Activated CD4-positive, alpha-beta T cell treated with anti-CD3 and anti-CD28 coated beads for 4 hours (primary cell): ENCODE measurements around the gene AGAP1.
"Not testable (repeated sequence)": the region's sequence is repeated elsewhere in the genome, so short reads cannot be mapped to it uniquely, and the experiment has no call there.

Experiments used
- DNase-seq, 2 donors: peaks; one replicate each; pipeline ENCODE4 v3.0.0-alpha.2; 2020

AGAP1 gene

GRCh38 chr2:235747786-235748091 is 253.9 kb downstream of the AGAP1 start:
- DNase-seq, result no peak

- DNase-seq, result no peak
These were observed 255.4 kb downstream of the AGAP1 start for GRCh38 chr2:235749121-235749770.

- DNase-seq, result no peak
These were observed 255.9 kb downstream of the AGAP1 start for GRCh38 chr2:235749771-235750160.

GRCh38 chr2:235752846-235753245 is 259.0 kb downstream of the AGAP1 start:
- DNase-seq, result no peak

GRCh38 chr2:235754357-235755207 is 260.7 kb downstream of the AGAP1 start:
- no peak for DNase-seq

GRCh38 chr2:235756491-235756890 is 262.6 kb downstream of the AGAP1 start:
- no peak for DNase-seq

- DNase-seq, result no peak
These were observed 263.4 kb downstream of the AGAP1 start for GRCh38 chr2:235757212-235757611.

- no peak for DNase-seq
These were observed 263.8 kb downstream of the AGAP1 start for GRCh38 chr2:235757640-235758039.

- DNase-seq, result no peak
These were observed 269.2 kb downstream of the AGAP1 start for GRCh38 chr2:235762832-235763598.

- no peak for DNase-seq
These were observed 270.0 kb downstream of the AGAP1 start for GRCh38 chr2:235763816-235764215.

- not testable (repeated sequence) for DNase-seq
These were observed 270.6 kb downstream of the AGAP1 start for GRCh38 chr2:235764478-235764877.

GRCh38 chr2:235765181-235765820 is 271.5 kb downstream of the AGAP1 start:
- DNase-seq, result no peak

GRCh38 chr2:235766278-235766677 is 272.4 kb downstream of the AGAP1 start:
- peak; percentile 25 to 53 for DNase-seq

GRCh38 chr2:235768606-235769005 is 274.8 kb downstream of the AGAP1 start:
- DNase-seq, result no peak

GRCh38 chr2:235769046-235769445 is 275.2 kb downstream of the AGAP1 start:
- DNase-seq, result no peak

- DNase-seq, result no peak
These were observed 277.3 kb downstream of the AGAP1 start for GRCh38 chr2:235770909-235771820.

GRCh38 chr2:235773188-235773928 is 279.5 kb downstream of the AGAP1 start:
- no peak for DNase-seq

GRCh38 chr2:235774153-235774870 is 280.5 kb downstream of the AGAP1 start:
- no peak for DNase-seq

- DNase-seq, result no peak
These were observed 282.7 kb downstream of the AGAP1 start for GRCh38 chr2:235776531-235776930.

- DNase-seq, result peak; percentile 12 to 40
These were observed 285.6 kb downstream of the AGAP1 start for GRCh38 chr2:235779444-235779896.

- DNase-seq, result no peak
These were observed 286.6 kb downstream of the AGAP1 start for GRCh38 chr2:235780401-235780800.
